Suprapubic skin (tissue), 4 donors: Measurements from ENCODE around the gene NARF.

Experiments used
- CTCF ChIP-seq, 2 donors: fragments of 200-600 bp in 1 of 2; fragments of 450-650 bp in 1 of 2; sonication (generic) in 1 of 2; IDR thresholded peaks; one replicate each; pipeline ENCODE4 v1.5.1; 2016 to 2019; ENCODE audit warnings: antibody characterized with exemption in 2 of 2, mild to moderate bottlenecking in 1 of 2, moderate library complexity in 1 of 2
- EP300 ChIP-seq: sonication (generic); formaldehyde crosslinking; IDR thresholded peaks from one replicate; pipeline ENCODE4 v1.6.1; 2017; ENCODE audit warnings: antibody characterized with exemption
- POLR2A ChIP-seq, 2 donors: fragments of 450-650 bp; IDR thresholded peaks; one replicate each; pipeline ENCODE4 v1.6.1; 2017; ENCODE audit warnings: antibody characterized with exemption in 2 of 2, mild to moderate bottlenecking in 2 of 2, moderate library complexity in 2 of 2
- POLR2AphosphoS5 ChIP-seq, 3 donors: sonication (generic); formaldehyde crosslinking; IDR thresholded peaks; one replicate each; pipeline ENCODE4 v1.6.1; 2017; ENCODE audit warnings: antibody characterized with exemption in 3 of 3

GRCh38 chr17:82458179-82458884, at the start of gene NARF:
- TF ChIP-seq CTCF (IDR thresholded peaks at IDR 0.05) = no peak
- peak; percentile 97 for TF ChIP-seq POLR2A (IDR thresholded peaks at IDR 0.05)
- no peak for TF ChIP-seq EP300
- TF ChIP-seq POLR2AphosphoS5 (IDR thresholded peaks at IDR 0.05) = peak; percentile 48 to 97 (median 87)
